ENCODE data around the gene XPR1.
"Not testable (repeated sequence)": the region's sequence is repeated elsewhere in the genome, so short reads cannot be mapped to it uniquely, and the experiment has no call there.

XPR1 gene

GRCh38 chr1:180842052-180842451 is 210.2 kb downstream of the XPR1 start:
- no peak for DNase-seq
- in situ Hi-C loops (cut with HindIII; ENCODE audit: low pct_ligation_motif_present, low pct_unique_long_range_greater_than_20kb, low sequenced_read_pairs) = no loop called here

GRCh38 chr1:180842491-180843275 is 210.9 kb downstream of the XPR1 start:
- DNase-seq = no peak
- in situ Hi-C loops (cut with HindIII; ENCODE audit: low pct_ligation_motif_present, low pct_unique_long_range_greater_than_20kb, low sequenced_read_pairs) = no loop called here

GRCh38 chr1:180845352-180845751 is 213.5 kb downstream of the XPR1 start:
- in situ Hi-C loops (cut with HindIII; ENCODE audit: low pct_ligation_motif_present, low pct_unique_long_range_greater_than_20kb, low sequenced_read_pairs) = no loop called here
- DNase-seq = no peak

- no peak for DNase-seq
- in situ Hi-C loops (cut with HindIII; ENCODE audit: low pct_ligation_motif_present, low pct_unique_long_range_greater_than_20kb, low sequenced_read_pairs) = no loop called here
These were observed 216.4 kb downstream of the XPR1 start for GRCh38 chr1:180848191-180848590.

GRCh38 chr1:180849031-180849775 is 217.4 kb downstream of the XPR1 start:
- DNase-seq = no peak

GRCh38 chr1:180851995-180852887 is 220.4 kb downstream of the XPR1 start:
- in situ Hi-C loops (cut with HindIII; ENCODE audit: low pct_ligation_motif_present, low pct_unique_long_range_greater_than_20kb, low sequenced_read_pairs) = loop anchor here (25.0 kb wide), 1 partner anchor 315 kb away; no protein-coding TSS in a partner anchor
- no peak for DNase-seq

More at GRCh38 chr1:180849031-180849775, 217.4 kb downstream of the XPR1 start:
- in situ Hi-C loops (cut with HindIII; ENCODE audit: low pct_ligation_motif_present, low pct_unique_long_range_greater_than_20kb, low sequenced_read_pairs) = no loop called here

- in situ Hi-C loops (cut with HindIII; ENCODE audit: low pct_ligation_motif_present, low pct_unique_long_range_greater_than_20kb, low sequenced_read_pairs) = loop anchor here (25.0 kb wide), 1 partner anchor 317 kb away; no protein-coding TSS in a partner anchor
- DNase-seq = no peak
These were observed 222.2 kb downstream of the XPR1 start for GRCh38 chr1:180854001-180854400.

GRCh38 chr1:180854456-180854855 is 222.6 kb downstream of the XPR1 start:
- in situ Hi-C loops (cut with HindIII; ENCODE audit: low pct_ligation_motif_present, low pct_unique_long_range_greater_than_20kb, low sequenced_read_pairs) = loop anchor here (25.0 kb wide), 1 partner anchor 317 kb away; no protein-coding TSS in a partner anchor
- no peak for DNase-seq

GRCh38 chr1:180857947-180858725 is 226.3 kb downstream of the XPR1 start:
- not testable (repeated sequence) for DNase-seq
- in situ Hi-C loops (cut with HindIII; ENCODE audit: low pct_ligation_motif_present, low pct_unique_long_range_greater_than_20kb, low sequenced_read_pairs) = loop anchor here (25.0 kb wide), 1 partner anchor 321 kb away; no protein-coding TSS in a partner anchor

- in situ Hi-C loops (cut with HindIII; ENCODE audit: low pct_ligation_motif_present, low pct_unique_long_range_greater_than_20kb, low sequenced_read_pairs) = loop anchor here (25.0 kb wide), 1 partner anchor 322 kb away; no protein-coding TSS in a partner anchor
- no peak for DNase-seq
These were observed 227.5 kb downstream of the XPR1 start for GRCh38 chr1:180859306-180859705.

- DNase-seq = no peak
- in situ Hi-C loops (cut with HindIII; ENCODE audit: low pct_ligation_motif_present, low pct_unique_long_range_greater_than_20kb, low sequenced_read_pairs) = loop anchor here (25.0 kb wide), 1 partner anchor 323 kb away; no protein-coding TSS in a partner anchor
These were observed 228.7 kb downstream of the XPR1 start for GRCh38 chr1:180860535-180860934.

- in situ Hi-C loops (cut with HindIII; ENCODE audit: low pct_ligation_motif_present, low pct_unique_long_range_greater_than_20kb, low sequenced_read_pairs) = loop anchor here (25.0 kb wide), 1 partner anchor 325 kb away; no protein-coding TSS in a partner anchor
These were observed 230.5 kb downstream of the XPR1 start for GRCh38 chr1:180862305-180862704.

GRCh38 chr1:180863158-180863775 is 231.4 kb downstream of the XPR1 start:
- DNase-seq = peak; percentile 69
- in situ Hi-C loops (cut with HindIII; ENCODE audit: low pct_ligation_motif_present, low pct_unique_long_range_greater_than_20kb, low sequenced_read_pairs) = loop anchor here (25.0 kb wide), 1 partner anchor 326 kb away; no protein-coding TSS in a partner anchor

More at GRCh38 chr1:180862305-180862704, 230.5 kb downstream of the XPR1 start:
- no peak for DNase-seq

- peak; percentile 60 for DNase-seq
- in situ Hi-C loops (cut with HindIII; ENCODE audit: low pct_ligation_motif_present, low pct_unique_long_range_greater_than_20kb, low sequenced_read_pairs) = no loop called here
These were observed 250.1 kb downstream of the XPR1 start for GRCh38 chr1:180881806-180882509.

- no peak for DNase-seq
- in situ Hi-C loops (cut with HindIII; ENCODE audit: low pct_ligation_motif_present, low pct_unique_long_range_greater_than_20kb, low sequenced_read_pairs) = no loop called here
These were observed 252.9 kb downstream of the XPR1 start for GRCh38 chr1:180884588-180885300.

GRCh38 chr1:180886338-180886737 is 254.5 kb downstream of the XPR1 start:
- in situ Hi-C loops (cut with HindIII; ENCODE audit: low pct_ligation_motif_present, low pct_unique_long_range_greater_than_20kb, low sequenced_read_pairs) = no loop called here
- DNase-seq = no peak
